ENCODE data around the gene ATG9B. TPM values are rescaled to one million over a fixed set of nuclear protein-coding genes. Genes with fewer than 3 reads are reported as not detected.
A peak's percentile ranks its signal among the peaks of the same experiment; 100 is the strongest.
"Not testable (repeated sequence)": the region's sequence is repeated elsewhere in the genome, so short reads cannot be mapped to it uniquely, and the experiment has no call there.

Gene ATG9B
- total RNA-seq, 2 donors from 2014 or later, result not detected

DNA sequence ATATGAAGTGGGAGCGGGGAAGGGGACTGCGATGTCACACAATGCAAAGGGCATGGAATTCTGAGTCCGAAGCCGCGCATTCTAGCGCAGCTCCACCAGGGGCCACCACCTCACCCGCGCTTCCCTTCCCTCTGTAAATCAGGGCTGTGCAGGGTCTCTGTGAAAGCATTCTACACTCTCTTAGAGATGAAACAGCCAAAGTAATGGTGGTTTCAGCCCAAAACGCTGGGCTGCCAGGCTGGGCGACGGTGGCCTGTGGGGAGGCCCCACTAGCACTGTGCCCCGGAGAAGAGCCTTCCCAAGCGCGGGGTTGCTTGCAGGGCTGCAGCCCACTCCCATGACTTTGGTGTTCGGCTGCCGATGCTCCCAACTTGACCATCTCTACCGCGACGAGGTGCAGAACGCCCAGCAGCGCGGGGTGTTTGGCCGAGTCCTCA is 11.4 kb downstream of the ATG9B start:
- peak; percentile 25 to 57 (median 40) for DNase-seq
- H3K36me3 ChIP-seq (replicated peaks in 1 of 2; ENCODE audit: insufficient read depth in 1 of 2, low read depth in 2 of 2), result no peaks in the 10 kb centered on the region
- peaks cover 28% of the 10 kb centered on the region for H3K4me1 ChIP-seq
- H3K27ac ChIP-seq, result no peak overlapping the region
- 23 to 25% methylated on average over 19 of the region's 23 CpGs for WGBS, 2 donors
- H3K27me3 ChIP-seq, result peaks cover 0 to 23% of the 10 kb centered on the region in 2 donors
- intact Hi-C loops (cut with DNase I), result no loop called here
- no peaks in the 10 kb centered on the region for H3K9me3 ChIP-seq
- TF ChIP-seq POLR2A (IDR thresholded peaks at IDR 0.05), result no peak
- TF ChIP-seq, protein P1, sequence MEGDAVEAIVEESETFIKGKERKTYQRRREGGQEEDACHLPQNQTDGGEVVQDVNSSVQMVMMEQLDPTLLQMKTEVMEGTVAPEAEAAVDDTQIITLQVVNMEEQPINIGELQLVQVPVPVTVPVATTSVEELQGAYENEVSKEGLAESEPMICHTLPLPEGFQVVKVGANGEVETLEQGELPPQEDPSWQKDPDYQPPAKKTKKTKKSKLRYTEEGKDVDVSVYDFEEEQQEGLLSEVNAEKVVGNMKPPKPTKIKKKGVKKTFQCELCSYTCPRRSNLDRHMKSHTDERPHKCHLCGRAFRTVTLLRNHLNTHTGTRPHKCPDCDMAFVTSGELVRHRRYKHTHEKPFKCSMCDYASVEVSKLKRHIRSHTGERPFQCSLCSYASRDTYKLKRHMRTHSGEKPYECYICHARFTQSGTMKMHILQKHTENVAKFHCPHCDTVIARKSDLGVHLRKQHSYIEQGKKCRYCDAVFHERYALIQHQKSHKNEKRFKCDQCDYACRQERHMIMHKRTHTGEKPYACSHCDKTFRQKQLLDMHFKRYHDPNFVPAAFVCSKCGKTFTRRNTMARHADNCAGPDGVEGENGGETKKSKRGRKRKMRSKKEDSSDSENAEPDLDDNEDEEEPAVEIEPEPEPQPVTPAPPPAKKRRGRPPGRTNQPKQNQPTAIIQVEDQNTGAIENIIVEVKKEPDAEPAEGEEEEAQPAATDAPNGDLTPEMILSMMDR (IDR thresholded peaks at IDR 0.05), result peak; percentile 11 to 53 (median 50)
- H3K4me3 ChIP-seq, result no peak overlapping the region
- peak; percentile 41 for ATAC-seq

DNA sequence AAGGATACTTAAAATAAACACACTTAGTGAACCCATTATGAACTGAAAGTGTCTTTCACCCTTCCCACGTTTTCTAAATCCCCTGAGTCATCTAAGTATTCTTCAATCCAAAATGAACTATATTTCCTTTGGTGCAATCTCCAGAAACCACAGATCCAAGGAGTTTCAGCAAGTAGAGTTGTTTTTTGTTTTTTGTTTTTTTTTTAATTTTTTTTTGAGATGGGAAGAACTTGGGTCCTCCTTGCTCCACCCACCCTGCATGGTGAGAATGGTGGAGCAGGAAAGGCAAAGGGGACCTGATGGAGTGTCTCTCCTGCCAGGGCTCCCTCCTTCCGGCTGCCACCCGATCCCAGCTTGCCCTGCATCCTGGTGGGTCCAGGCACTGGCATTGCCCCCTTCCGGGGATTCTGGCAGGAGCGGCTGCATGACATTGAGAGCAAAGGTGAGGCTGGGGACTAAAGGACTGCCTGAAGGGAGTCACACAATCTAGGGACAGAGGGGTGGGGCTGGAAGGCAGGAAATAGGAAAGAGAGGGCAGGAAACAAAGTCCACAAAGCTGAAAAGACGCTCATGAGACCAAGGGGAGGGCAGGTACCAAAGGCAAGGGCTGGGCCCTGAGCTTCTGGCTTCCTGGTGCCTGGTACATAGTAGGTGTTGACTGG is 12.1 kb downstream of the ATG9B start:
- peaks cover 0 to 23% of the 10 kb centered on the region in 2 donors for H3K27me3 ChIP-seq
- no peak overlapping the region for H3K4me3 ChIP-seq
- ATAC-seq (no peak), DNase-seq (no peak)
- WGBS, 2 donors, result 47 to 60% methylated on average over 4 to 6 of the region's 6 CpGs
- H3K27ac ChIP-seq, result no peak overlapping the region
- peaks cover 23% of the 10 kb centered on the region for H3K4me1 ChIP-seq
- H3K36me3 ChIP-seq (replicated peaks in 1 of 2; ENCODE audit: insufficient read depth in 1 of 2, low read depth in 2 of 2), result no peaks in the 10 kb centered on the region
- intact Hi-C loops (cut with DNase I), result no loop called here
- H3K9me3 ChIP-seq, result no peaks in the 10 kb centered on the region
- TF ChIP-seq, protein P1 (IDR thresholded peaks at IDR 0.05), result no peak
- TF ChIP-seq POLR2A (IDR thresholded peaks at IDR 0.05), result no peak

GRCh38 chr7:151011616-151012015 is 12.7 kb downstream of the ATG9B start:
- peaks cover 23% of the 10 kb centered on the region for H3K4me1 ChIP-seq
- ATAC-seq; H3K9me3 ChIP-seq; intact Hi-C loops (cut with DNase I); H3K4me3 ChIP-seq; H3K36me3 ChIP-seq (replicated peaks in 1 of 2; ENCODE audit: insufficient read depth in 1 of 2, low read depth in 2 of 2); DNase-seq; H3K27ac ChIP-seq: not testable (repeated sequence)
- peaks cover 0 to 17% of the 10 kb centered on the region in 2 donors for H3K27me3 ChIP-seq
- WGBS, 2 donors, result 82 to 83% methylated on average over 11 to 12 of the region's 12 CpGs

DNA sequence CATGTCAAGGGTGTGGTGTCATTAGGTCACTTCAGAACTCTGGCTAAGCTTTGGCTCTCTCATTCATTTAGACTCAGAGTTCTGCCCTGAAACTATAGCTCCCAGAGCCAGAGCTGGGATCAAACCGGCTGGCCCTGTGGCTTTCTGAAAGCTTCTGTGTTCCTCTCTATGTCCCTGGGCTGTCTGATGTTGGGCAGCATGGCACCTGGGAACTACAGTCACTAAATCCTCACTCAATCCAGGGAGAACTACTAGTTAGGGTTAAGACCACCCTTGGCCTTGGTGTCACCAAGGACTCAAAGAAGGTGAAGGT is 13.2 kb downstream of the ATG9B start:
- TF ChIP-seq POLR2A (IDR thresholded peaks at IDR 0.05), result no peak
- TF ChIP-seq, protein P1 (IDR thresholded peaks at IDR 0.05), result no peak
- Histone ChIP-seq H3K4me1 (peaks cover 23% of the 10 kb centered on the region), H3K9me3 (no peaks in the 10 kb centered on the region), H3K4me3 (no peak overlapping the region), H3K27ac (no peak overlapping the region), H3K36me3 (replicated peaks in 1 of 2; ENCODE audit: insufficient read depth in 1 of 2, low read depth in 2 of 2) (no peaks in the 10 kb centered on the region), H3K27me3 (peaks cover 0 to 13% of the 10 kb centered on the region in 2 donors)
- intact Hi-C loops (cut with DNase I), result no loop called here
- DNase-seq (no peak), ATAC-seq (no peak)
- 38 to 63% methylated on average over 1 of the region's 1 CpG for WGBS, 2 donors

- Histone ChIP-seq H3K27ac (no peak overlapping the region), H3K4me1 (peaks cover 23% of the 10 kb centered on the region), H3K36me3 (replicated peaks in 1 of 2; ENCODE audit: insufficient read depth in 1 of 2, low read depth in 2 of 2) (no peaks in the 10 kb centered on the region), H3K4me3 (no peak overlapping the region), H3K9me3 (no peaks in the 10 kb centered on the region), H3K27me3 (peaks cover 0 to 13% of the 10 kb centered on the region in 2 donors)
- intact Hi-C loops (cut with DNase I), result no loop called here
- ATAC-seq (no peak), DNase-seq (no peak)
- WGBS, 2 donors, result 39 to 60% methylated on average over 7 to 18 of the region's 18 CpGs
- TF ChIP-seq, protein P1 (IDR thresholded peaks at IDR 0.05), result no peak
- TF ChIP-seq POLR2A (IDR thresholded peaks at IDR 0.05), result no peak
Observed at GRCh38 chr7:151010307-151011096, 13.8 kb downstream of the ATG9B start.

All from body of pancreas (tissue), 4 donors.